ENCODE measurements around the gene PTOV1. TPM values are rescaled to one million over a fixed set of nuclear protein-coding genes. Genes with fewer than 3 reads are reported as not detected.

PTOV1 gene
- total and polyA plus RNA-seq, 2 of the 13 experiments (the other 11 are each of a cell fraction or from before 2014, with no cell fraction given), result 63.5 to 68.5 TPM

- TF ChIP-seq ZNF407 (CRISPR knock-in tag; IDR thresholded peaks at IDR 0.05; ENCODE audit: not compliant biosample characterization), result no peak
- no peak for TF ChIP-seq ZNF503 (CRISPR knock-in tag; IDR thresholded peaks at IDR 0.05)
- peak; percentile 83 for TF ChIP-seq SP2 (CRISPR knock-in tag; IDR thresholded peaks at IDR 0.05)
- TF ChIP-seq ZSCAN20 (CRISPR knock-in tag; IDR thresholded peaks at IDR 0.05; ENCODE audit: borderline replicate concordance), result 0 out of 2 replicates have a peak, but pooled peaks have one; percentile 51
- no peak for TF ChIP-seq SMARCE1 (IDR thresholded peaks at IDR 0.05; ENCODE audit: borderline replicate concordance)
- no peak for TF ChIP-seq ZNF841 (CRISPR knock-in tag; IDR thresholded peaks at IDR 0.05; ENCODE audit: borderline replicate concordance)
- peak; percentile 64; the same call in 1 of the 2 replicates for TF ChIP-seq IRF9 (CRISPR knock-in tag; IDR thresholded peaks at IDR 0.05; ENCODE audit: borderline replicate concordance)
- no peak for TF ChIP-seq EZH2 (conservative IDR thresholded peaks at IDR 0.05; ENCODE audit: low read depth, low read length)
- TF ChIP-seq ZNF143 (CRISPR knock-in tag; IDR thresholded peaks at IDR 0.05), result no peak; the same call in 1 of the 2 replicates
- TF ChIP-seq WIZ (CRISPR knock-in tag; IDR thresholded peaks at IDR 0.05), result no peak; the same call in 1 of the 2 replicates
- TF ChIP-seq TSC22D2 (CRISPR knock-in tag; IDR thresholded peaks at IDR 0.05; ENCODE audit: borderline replicate concordance), result peak; percentile 39; the same call in 1 of the 2 replicates
- TF ChIP-seq ZNF30 (CRISPR knock-in tag; IDR thresholded peaks at IDR 0.05), result no peak
- no peak for TF ChIP-seq ZNF281 (CRISPR knock-in tag; IDR thresholded peaks at IDR 0.05; ENCODE audit: borderline replicate concordance)
Measured at GRCh38 chr19:49869484-49870308, 18.7 kb downstream of the PTOV1 start (continued).

Measured in HepG2 (cell line).